Measurements from ENCODE around the gene HRH1.

- TF ChIP-seq CTCF (IDR thresholded peaks at IDR 0.05; ENCODE audit: insufficient read depth, low read depth, low read length) (no peak), EZH2 (IDR thresholded peaks at IDR 0.05; ENCODE audit: insufficient read depth, low read length) (no peak)
These were observed 43.8 kb downstream of the HRH1 start for GRCh38 chr3:11198070-11198469.

Measured in astrocyte (in vitro differentiated cells and primary cell).